CD4-positive, alpha-beta memory T cell (primary cell): ENCODE measurements around the gene CNTN2. TPM values are rescaled to one million over a fixed set of nuclear protein-coding genes. Genes with fewer than 3 reads are reported as not detected.

Source experiments
- CTCF ChIA-PET: fragments of 350-600 bp; sonication (Branson Sonifier 250); formaldehyde crosslinking; loops from one replicate; lab custom pipeline; 2021; ENCODE audit warnings: inconsistent platforms; ENCODE audit not compliant: partially characterized antibody; lab: Charles Lee
- POLR2A ChIA-PET: fragments of 350-600 bp; sonication (Branson Sonifier 250); formaldehyde crosslinking; loops from one replicate; lab custom pipeline; 2021; ENCODE audit not compliant: partially characterized antibody; lab: Charles Lee
- DNase-seq, 5 donors: peaks; one replicate each; pipeline versions ENCODE4 v3.0.0 to v3.0.0-alpha.2; 2020 to 2022; ENCODE audit warnings: mixed read lengths in 1 of 5
- H3K27ac ChIP-seq: one replicate; pipeline ENCODE4 v1.7.0; 2013; ENCODE audit warnings: low read depth, low read length
- H3K27me3 ChIP-seq: 2 replicates; pipeline ENCODE4 v1.7.0; 2013; ENCODE audit warnings: mild to moderate bottlenecking, low read length, moderate library complexity; ENCODE audit not compliant: insufficient read depth
- H3K36me3 ChIP-seq: 2 replicates; pipeline ENCODE4 v1.7.0; 2013; ENCODE audit warnings: mild to moderate bottlenecking, low read length, moderate library complexity; ENCODE audit not compliant: insufficient read depth
- H3K4me1 ChIP-seq: 2 replicates; pipeline ENCODE4 v1.7.0; 2013; ENCODE audit warnings: mild to moderate bottlenecking, low read length, moderate library complexity; ENCODE audit not compliant: insufficient read depth
- H3K4me3 ChIP-seq, 2 donors: one replicate each; pipeline ENCODE4 v1.7.0; 2013; ENCODE audit warnings: low read length in 2 of 2, mild to moderate bottlenecking in 1 of 2
- H3K9me3 ChIP-seq, 2 donors: one replicate each; pipeline ENCODE4 v1.7.0; 2013; ENCODE audit warnings: low read length in 2 of 2, control low read depth in 1 of 2; ENCODE audit not compliant: control insufficient read depth in 1 of 2
- H3K27ac Mint-ChIP-seq, 7 donors: one replicate each; pipeline ENCODE4 v1.8.0; 2020 to 2021; ENCODE audit warnings: mixed read lengths in 7 of 7, mild to moderate bottlenecking in 6 of 7, inconsistent platforms in 3 of 7, moderate library complexity in 3 of 7
- H3K27me3 Mint-ChIP-seq, 2 donors: one replicate each; pipeline ENCODE4 v1.8.0; 2020 to 2021; ENCODE audit warnings: mixed read lengths in 2 of 2
- H3K36me3 Mint-ChIP-seq, 2 donors: one replicate each; pipeline ENCODE4 v1.8.0; 2020 to 2021; ENCODE audit warnings: mixed read lengths in 2 of 2, inconsistent platforms in 1 of 2, mild to moderate bottlenecking in 1 of 2
- H3K4me1 Mint-ChIP-seq, 4 donors: one replicate each; pipeline ENCODE4 v1.8.0; 2020 to 2021; ENCODE audit warnings: mixed read lengths in 4 of 4, mild to moderate bottlenecking in 1 of 4
- H3K4me3 Mint-ChIP-seq, 8 donors: one replicate each; pipeline ENCODE4 v1.8.0; 2020 to 2021; ENCODE audit warnings: mixed read lengths in 8 of 8, mild to moderate bottlenecking in 7 of 8, moderate library complexity in 6 of 8, inconsistent platforms in 3 of 8
- H3K9me3 Mint-ChIP-seq, 8 donors: one replicate each; pipeline ENCODE4 v1.8.0; 2020 to 2021; ENCODE audit warnings: mixed read lengths in 8 of 8, mild to moderate bottlenecking in 5 of 8, inconsistent platforms in 3 of 8, moderate library complexity in 1 of 8
- intact Hi-C: fragments of 100-400 bp; cut with micrococcal nuclease; formaldehyde crosslinking; loops from one replicate; pipeline ENCODE4 v1.15.1; 2023
- polyA plus RNA-seq, 2 donors: library from polyadenylated mRNA; unstranded; fragments of 300-500 nt; fragmentation: Illumina TruSeq; gene quantifications; one replicate each; pipeline ENCODE4 v1.2.3, GENCODE V29; 2021
- total RNA-seq, 2 experiments: library from RNA; stranded (reverse); gene quantifications; one replicate each; pipeline ENCODE4 v1.2.3, GENCODE V29; 2021

CNTN2 gene
- total and polyA plus RNA-seq, 4 experiments from 2014 or later: not detected

- intact Hi-C loops: no loop called here
- no peaks in the 10 kb centered on the region for H3K9me3 Mint-ChIP-seq
- no peak overlapping the region for H3K27ac ChIP-seq
- H3K4me3 ChIP-seq: no peak overlapping the region
- peaks cover 5 to 9% of the 10 kb centered on the region in 2 donors for H3K27me3 Mint-ChIP-seq
- CTCF ChIA-PET: interaction anchor here (0.9 kb wide), 1 partner anchor 36 kb away, joined by 3 read pairs; no protein-coding TSS in a partner anchor
- no peak for DNase-seq
- no peaks in the 10 kb centered on the region for H3K4me1 Mint-ChIP-seq
- H3K4me1 ChIP-seq: no peaks in the 10 kb centered on the region
- no peaks in the 10 kb centered on the region for H3K36me3 Mint-ChIP-seq
- H3K27me3 ChIP-seq: no peaks in the 10 kb centered on the region
- no peak overlapping the region for H3K27ac Mint-ChIP-seq
- no peaks in the 10 kb centered on the region for H3K36me3 ChIP-seq
- no peaks in the 10 kb centered on the region for H3K9me3 ChIP-seq
- POLR2A ChIA-PET: no interaction called here
- no peak overlapping the region for H3K4me3 Mint-ChIP-seq
Observed at GRCh38 chr1:205025239-205025638, 17.8 kb upstream of the CNTN2 start.

- H3K9me3 ChIP-seq: no peaks in the 10 kb centered on the region
- H3K4me1 Mint-ChIP-seq: no peaks in the 10 kb centered on the region
- no peak overlapping the region for H3K27ac Mint-ChIP-seq
- H3K4me1 ChIP-seq: no peaks in the 10 kb centered on the region
- POLR2A ChIA-PET: no interaction called here
- no peaks in the 10 kb centered on the region for H3K36me3 ChIP-seq
- H3K27me3 Mint-ChIP-seq: peaks cover 5 to 13% of the 10 kb centered on the region in 2 donors
- CTCF ChIA-PET: interaction anchor here (0.9 kb wide), 1 partner anchor 35 kb away, joined by 3 read pairs; no protein-coding TSS in a partner anchor
- no peak overlapping the region for H3K4me3 Mint-ChIP-seq
- DNase-seq: no peak
- no peak overlapping the region for H3K27ac ChIP-seq
- H3K9me3 Mint-ChIP-seq: no peaks in the 10 kb centered on the region
- no peaks in the 10 kb centered on the region for H3K36me3 Mint-ChIP-seq
- H3K27me3 ChIP-seq: no peaks in the 10 kb centered on the region
- H3K4me3 ChIP-seq: no peak overlapping the region
- intact Hi-C loops: no loop called here
Observed at GRCh38 chr1:205026181-205026580, 16.8 kb upstream of the CNTN2 start.

- Mint-ChIP-seq H3K27ac (peak overlapping the region in 1 of 7 donors; percentile 36), H3K4me3 (no peak overlapping the region), H3K36me3 (no peaks in the 10 kb centered on the region), H3K9me3 (no peaks in the 10 kb centered on the region), H3K4me1 (no peaks in the 10 kb centered on the region), H3K27me3 (peaks cover 2 to 13% of the 10 kb centered on the region in 2 donors)
- POLR2A ChIA-PET: no interaction called here
- Histone ChIP-seq H3K4me1 (no peaks in the 10 kb centered on the region), H3K9me3 (no peaks in the 10 kb centered on the region), H3K4me3 (no peak overlapping the region), H3K27me3 (no peaks in the 10 kb centered on the region), H3K36me3 (no peaks in the 10 kb centered on the region), H3K27ac (no peak overlapping the region)
- CTCF ChIA-PET: interaction anchor here (1.2 kb wide), 1 partner anchor 113 kb away, joined by 3 read pairs; no protein-coding TSS in a partner anchor
- DNase-seq: no peak
- intact Hi-C loops: no loop called here
Observed at GRCh38 chr1:205028390-205028789, 14.6 kb upstream of the CNTN2 start.

- POLR2A ChIA-PET: no interaction called here
Observed at GRCh38 chr1:205028924-205029323, 14.1 kb upstream of the CNTN2 start.

GRCh38 chr1:205030241-205030640 lies 12.8 kb upstream of the CNTN2 start:
- ChIA-PET POLR2A (no interaction called here), CTCF (interaction anchor here (0.9 to 1.3 kb wide), 2 partner anchors 8 to 31 kb away, joined by 3 read pairs; no protein-coding TSS in a partner anchor)
- Histone ChIP-seq H3K4me3 (no peak overlapping the region), H3K27me3 (no peaks in the 10 kb centered on the region), H3K27ac (no peak overlapping the region), H3K9me3 (no peaks in the 10 kb centered on the region), H3K36me3 (no peaks in the 10 kb centered on the region), H3K4me1 (no peaks in the 10 kb centered on the region)
- no peak for DNase-seq
- peaks cover 0 to 2% of the 10 kb centered on the region in 2 donors for H3K36me3 Mint-ChIP-seq
- H3K27me3 Mint-ChIP-seq: peaks cover 2 to 11% of the 10 kb centered on the region in 2 donors
- intact Hi-C loops: no loop called here
- H3K4me1 Mint-ChIP-seq: no peaks in the 10 kb centered on the region
- H3K27ac Mint-ChIP-seq: no peak overlapping the region
- H3K4me3 Mint-ChIP-seq: peak overlapping the region in 1 of 8 donors; percentile 15
- peaks cover 0 to 2% (median 0%) of the 10 kb centered on the region in 8 donors for H3K9me3 Mint-ChIP-seq

More at GRCh38 chr1:205028924-205029323, 14.1 kb upstream of the CNTN2 start:
- H3K27ac Mint-ChIP-seq: peak overlapping the region in 1 of 7 donors; percentile 12
- intact Hi-C loops: no loop called here
- peaks cover 2 to 13% of the 10 kb centered on the region in 2 donors for H3K27me3 Mint-ChIP-seq
- no peaks in the 10 kb centered on the region for H3K36me3 ChIP-seq
- no peaks in the 10 kb centered on the region for H3K4me1 ChIP-seq
- H3K9me3 Mint-ChIP-seq: no peaks in the 10 kb centered on the region
- no peaks in the 10 kb centered on the region for H3K27me3 ChIP-seq
- no peak overlapping the region for H3K27ac ChIP-seq
- CTCF ChIA-PET: interaction anchor here (1.2 kb wide), 1 partner anchor 112 kb away, joined by 3 read pairs; no protein-coding TSS in a partner anchor
- H3K4me3 ChIP-seq: no peak overlapping the region
- no peak overlapping the region for H3K4me3 Mint-ChIP-seq
- no peaks in the 10 kb centered on the region for H3K9me3 ChIP-seq
- H3K36me3 Mint-ChIP-seq: no peaks in the 10 kb centered on the region
- DNase-seq: no peak
- no peaks in the 10 kb centered on the region for H3K4me1 Mint-ChIP-seq

GRCh38 chr1:205030896-205031295 lies 12.1 kb upstream of the CNTN2 start:
- Mint-ChIP-seq H3K36me3 (peaks cover 0 to 4% of the 10 kb centered on the region in 2 donors), H3K27ac (no peak overlapping the region), H3K9me3 (peaks cover 0 to 7% (median 1%) of the 10 kb centered on the region in 8 donors), H3K4me3 (no peak overlapping the region), H3K4me1 (no peaks in the 10 kb centered on the region), H3K27me3 (peaks cover 5 to 11% of the 10 kb centered on the region in 2 donors)
- ChIA-PET CTCF (interaction anchor here (1.3 kb wide), 1 partner anchor 30 kb away, joined by 3 read pairs; no protein-coding TSS in a partner anchor), POLR2A (no interaction called here)
- H3K36me3 ChIP-seq: no peaks in the 10 kb centered on the region
- intact Hi-C loops: no loop called here
- no peak overlapping the region for H3K27ac ChIP-seq
- H3K27me3 ChIP-seq: no peaks in the 10 kb centered on the region
- H3K4me3 ChIP-seq: no peak overlapping the region
- DNase-seq: no peak
- H3K4me1 ChIP-seq: no peaks in the 10 kb centered on the region
- H3K9me3 ChIP-seq: no peaks in the 10 kb centered on the region

GRCh38 chr1:205032508-205032907 lies 10.5 kb upstream of the CNTN2 start:
- no peak overlapping the region for H3K4me3 Mint-ChIP-seq
- ChIA-PET POLR2A (no interaction called here), CTCF (interaction anchor here (0.7 kb wide), 1 partner anchor 30 kb away, joined by 3 read pairs; no protein-coding TSS in a partner anchor)
- no peak overlapping the region for H3K27ac ChIP-seq
- no peaks in the 10 kb centered on the region for H3K36me3 ChIP-seq
- peaks cover 0 to 10% (median 5%) of the 10 kb centered on the region in 8 donors for H3K9me3 Mint-ChIP-seq
- no peak overlapping the region for H3K4me3 ChIP-seq
- peaks cover 0 to 4% of the 10 kb centered on the region in 2 donors for H3K36me3 Mint-ChIP-seq
- no peaks in the 10 kb centered on the region for H3K27me3 ChIP-seq
- H3K4me1 ChIP-seq: no peaks in the 10 kb centered on the region
- H3K4me1 Mint-ChIP-seq: no peaks in the 10 kb centered on the region
- intact Hi-C loops: no loop called here
- no peaks in the 10 kb centered on the region for H3K9me3 ChIP-seq
- H3K27me3 Mint-ChIP-seq: peaks cover 6 to 11% of the 10 kb centered on the region in 2 donors
- DNase-seq: no peak
- H3K27ac Mint-ChIP-seq: no peak overlapping the region
